IMR-90 (cell line): ENCODE results near the gene FKRP. TPM values are rescaled to one million over a fixed set of nuclear protein-coding genes. Genes with fewer than 3 reads are reported as not detected.

Source experiments
- ATAC-seq: fragments of 200-7000 bp; cut with Tn5 transposase; 2 replicates; pipeline ENCODE4 v1.9.1; 2020; ENCODE audit warnings: low read depth, mild to moderate bottlenecking, moderate library complexity
- BruUV-seq: library from RNA; stranded (reverse); fragments of 400-500 nt; replicated peaks from 2 replicates; lab custom pipeline; 2021; lab: Mats Ljungman, UMichigan
- CTCF ChIA-PET: fragments of 300-600 bp; formaldehyde crosslinking; extraction: SDS; loops from one replicate; lab custom pipeline; 2021; ENCODE audit warnings: antibody characterized with exemption; lab: Yijun Ruan, JAX
- POLR2A ChIA-PET: fragments of 300-600 bp; sonication (Branson Sonifier 250); formaldehyde crosslinking; loops from one replicate; lab custom pipeline; 2022; ENCODE audit warnings: antibody characterized with exemption; ENCODE audit not compliant: unreplicated experiment; lab: Charles Lee
- DNase-seq: peaks from one replicate; pipeline ENCODE4 v3.0.0; 2013
- H2AFZ ChIP-seq: replicated peaks from 2 replicates; pipeline ENCODE3; 2013; ENCODE audit warnings: low read length, mild to moderate bottlenecking; ENCODE audit not compliant: poor library complexity
- H2AK5ac ChIP-seq: 2 replicates; pipeline ENCODE4 v1.6.1; 2013; ENCODE audit warnings: low read depth, low read length, inconsistent platforms
- H2AK9ac ChIP-seq: replicated peaks from 2 replicates; pipeline ENCODE3; 2013; ENCODE audit warnings: mild to moderate bottlenecking, low read depth, low read length, moderate library complexity; ENCODE audit not compliant: poor library complexity
- H2BK120ac ChIP-seq: 2 replicates; pipeline ENCODE4 v1.6.1; 2013; ENCODE audit warnings: low read depth, low read length, inconsistent platforms
- H2BK15ac ChIP-seq: 3 replicates; pipeline ENCODE4 v1.6.1; 2013; ENCODE audit warnings: low read depth, low read length, inconsistent platforms
- H2BK20ac ChIP-seq: 2 replicates; pipeline ENCODE4 v1.6.1; 2013; ENCODE audit warnings: low read depth, mild to moderate bottlenecking, inconsistent platforms, low read length, moderate library complexity
- H2BK5ac ChIP-seq: 2 replicates; pipeline ENCODE4 v1.6.1; 2013; ENCODE audit warnings: mild to moderate bottlenecking, low read depth, low read length, inconsistent platforms; ENCODE audit not compliant: poor library complexity, severe bottlenecking
- H3K14ac ChIP-seq: replicated peaks from 2 replicates; pipeline ENCODE4 v1.6.1; 2013; ENCODE audit warnings: low read depth, low read length, inconsistent platforms
- H3K18ac ChIP-seq: 2 replicates; pipeline ENCODE4 v1.6.1; 2013; ENCODE audit warnings: low read depth, low read length, control low read depth
- H3K23ac ChIP-seq: 2 replicates; pipeline ENCODE4 v1.6.1; 2013; ENCODE audit warnings: low read depth, low read length, inconsistent platforms
- H3K27ac ChIP-seq: 2 replicates; pipeline ENCODE4 v1.5.1; 2013; ENCODE audit warnings: mild to moderate bottlenecking, control low read depth, low read length; ENCODE audit not compliant: insufficient read depth
- H3K27me3 ChIP-seq: 2 replicates; pipeline ENCODE4 v1.6.1; 2013; ENCODE audit warnings: low read length; ENCODE audit not compliant: control insufficient read depth, insufficient read depth
- H3K36me3 ChIP-seq: 2 replicates; pipeline ENCODE4 v1.6.1; 2013; ENCODE audit warnings: low read length, mixed read lengths; ENCODE audit not compliant: control insufficient read depth, insufficient read depth
- H3K4ac ChIP-seq: 2 replicates; pipeline ENCODE4 v1.6.1; 2013; ENCODE audit warnings: low read depth, low read length, inconsistent platforms
- H3K4me1 ChIP-seq: 2 replicates; pipeline ENCODE4 v1.6.1; 2013; ENCODE audit warnings: low read length, mixed read lengths; ENCODE audit not compliant: control insufficient read depth, insufficient read depth
- H3K4me2 ChIP-seq: 2 replicates; pipeline ENCODE4 v1.6.1; 2013; ENCODE audit warnings: low read depth, mild to moderate bottlenecking, control low read depth, low read length, moderate library complexity
- H3K4me3 ChIP-seq: 2 replicates; pipeline ENCODE4 v1.5.1; 2013; ENCODE audit warnings: low read depth, mild to moderate bottlenecking, control low read depth, low read length, moderate library complexity; ENCODE audit not compliant: insufficient read depth
- H3K56ac ChIP-seq: 2 replicates; pipeline ENCODE4 v1.6.1; 2013; ENCODE audit warnings: low read length, inconsistent platforms; ENCODE audit not compliant: insufficient read depth; ENCODE audit errors: extremely low read depth
- H3K79me1 ChIP-seq, 2 experiments: 2 replicates each; pipeline ENCODE4 v1.6.1; 2013; ENCODE audit warnings: low read length in 2 of 2, inconsistent platforms in 1 of 2, low read depth in 1 of 2
- H3K9ac ChIP-seq: 2 replicates; pipeline ENCODE4 v1.6.1; 2013; ENCODE audit warnings: low read depth, low read length, control low read depth
- H3K9me1 ChIP-seq: 2 replicates; pipeline ENCODE4 v1.6.1; 2013; ENCODE audit warnings: low read length, inconsistent platforms; ENCODE audit not compliant: insufficient read depth
- H3K9me3 ChIP-seq: 2 replicates; pipeline ENCODE4 v1.6.1; 2013; ENCODE audit warnings: low read length; ENCODE audit not compliant: control insufficient read depth, insufficient read depth
- H4K20me1 ChIP-seq: 2 replicates; pipeline ENCODE4 v1.6.1; 2013; ENCODE audit warnings: low read length, inconsistent platforms; ENCODE audit not compliant: insufficient read depth
- H4K5ac ChIP-seq: 2 replicates; pipeline ENCODE4 v1.6.1; 2013; ENCODE audit warnings: mild to moderate bottlenecking, low read depth, low read length, control low read depth
- H4K8ac ChIP-seq, 2 experiments: 2 replicates each; pipeline ENCODE4 v1.6.1; 2013; ENCODE audit warnings: low read depth in 2 of 2, low read length in 2 of 2, control low read depth in 1 of 2, inconsistent platforms in 1 of 2
- H4K91ac ChIP-seq: 2 replicates; pipeline ENCODE4 v1.6.1; 2013; ENCODE audit warnings: low read depth, low read length, inconsistent platforms; ENCODE audit not compliant: insufficient read depth
- BHLHE40 ChIP-seq: fragments of 150-350 bp; IDR thresholded peaks from 2 replicates; pipeline ENCODE4 v1.6.1; 2016; ENCODE audit warnings: mild to moderate bottlenecking, low read depth, low read length
- CEBPB ChIP-seq: IDR thresholded peaks from 2 replicates; pipeline ENCODE4 v1.6.1; 2012; ENCODE audit warnings: low read depth, low read length, improper control_type of control experiment
- CHD1 ChIP-seq: IDR thresholded peaks from 2 replicates; pipeline ENCODE4 v1.6.1; 2012; ENCODE audit warnings: low read depth, low read length, improper control_type of control experiment
- CTCF ChIP-seq: conservative IDR thresholded peaks from 2 replicates; pipeline ENCODE4 v1.5.1; 2012; ENCODE audit warnings: mild to moderate bottlenecking, low read depth, low read length, improper control_type of control experiment
- ELK1 ChIP-seq: fragments of 150-350 bp; IDR thresholded peaks from 2 replicates; pipeline ENCODE4 v1.6.1; 2016; ENCODE audit warnings: low read depth, mild to moderate bottlenecking, low read length, moderate library complexity, borderline replicate concordance
- FOS ChIP-seq: fragments of 150-350 bp; IDR thresholded peaks from 2 replicates; pipeline ENCODE4 v1.6.1; 2016; ENCODE audit warnings: low read depth, low read length
- MAFK ChIP-seq: IDR thresholded peaks from 2 replicates; pipeline ENCODE4 v1.6.1; 2012; ENCODE audit warnings: low read depth, low read length, improper control_type of control experiment
- MAZ ChIP-seq: IDR thresholded peaks from 2 replicates; pipeline ENCODE4 v1.6.1; 2012; ENCODE audit warnings: low read depth, mild to moderate bottlenecking, low read length, improper control_type of control experiment, moderate library complexity, borderline replicate concordance
- MXI1 ChIP-seq: IDR thresholded peaks from 2 replicates; pipeline ENCODE4 v1.6.1; 2012; ENCODE audit warnings: low read depth, mild to moderate bottlenecking, low read length, moderate library complexity, borderline replicate concordance
- NFE2L2 ChIP-seq: fragments of 150-350 bp; IDR thresholded peaks from 2 replicates; pipeline ENCODE4 v1.6.1; 2016; ENCODE audit warnings: low read depth, mild to moderate bottlenecking, low read length
- POLR2A ChIP-seq: IDR thresholded peaks from 2 replicates; pipeline ENCODE4 v1.6.1; 2012; ENCODE audit warnings: mild to moderate bottlenecking, low read depth, low read length
- RAD21 ChIP-seq: IDR thresholded peaks from 2 replicates; pipeline ENCODE4 v1.6.1; 2012; ENCODE audit warnings: low read length, improper control_type of control experiment
- RCOR1 ChIP-seq: IDR thresholded peaks from 2 replicates; pipeline ENCODE4 v1.6.1; 2012; ENCODE audit warnings: mild to moderate bottlenecking, low read length, improper control_type of control experiment; ENCODE audit not compliant: insufficient replicate concordance
- RFX5 ChIP-seq: IDR thresholded peaks from 2 replicates; pipeline ENCODE4 v1.8.0; 2012; ENCODE audit warnings: low read depth, mild to moderate bottlenecking, low read length, moderate library complexity
- SMC3 ChIP-seq: fragments of 150-350 bp; IDR thresholded peaks from 2 replicates; pipeline ENCODE4 v1.6.1; 2016; ENCODE audit warnings: low read depth, mild to moderate bottlenecking, antibody characterized with exemption, low read length, moderate library complexity
- USF2 ChIP-seq: fragments of 150-350 bp; IDR thresholded peaks from 2 replicates; pipeline ENCODE4 v1.6.1; 2017; ENCODE audit warnings: mild to moderate bottlenecking, antibody characterized with exemption, low read length, low read depth
- WGBS, 2 experiments: methylation state at CpG; one replicate each; pipeline versions ENCODE4 v1.1.5 to v1.1.7; 2013; ENCODE audit warnings: missing lambda C conversion rate in 2 of 2; ENCODE audit not compliant: insufficient read length in 1 of 2; ENCODE audit errors: extremely low coverage in 2 of 2; 5-methylcytosine and 5-hydroxymethylcytosine counted together
- dilution Hi-C: fragments of 300-500 bp; cut with HindIII; formaldehyde crosslinking; loops from one replicate; pipeline ENCODE4 v1.14.3; 2018; ENCODE audit warnings: low sequenced_read_pairs; ENCODE audit not compliant: unreplicated experiment
- in situ Hi-C: fragments of 300-500 bp; cut with MboI; formaldehyde crosslinking; loops from 3 replicates; pipeline ENCODE4 v1.14.3; 2019; ENCODE audit warnings: low sequenced_read_pairs, inconsistent platforms, mixed read lengths
- intact Hi-C: fragments of 100-400 bp; cut with micrococcal nuclease; formaldehyde crosslinking; loops from 2 replicates; pipeline ENCODE4 v1.10.0; 2022
- polyA plus RNA-seq, 3 experiments: library from polyadenylated mRNA; depleted of rRNA; stranded (reverse); fragments of >200 nt; gene quantifications; 2 replicates each; pipeline ENCODE4 v1.2.3, GENCODE V29; 2012; ENCODE audit warnings: low replicate concordance in 1 of 3
- total RNA-seq: library from RNA; depleted of rRNA; stranded (reverse); fragments of >200 nt; gene quantifications from 2 replicates; pipeline ENCODE4 v1.2.3, GENCODE V29; 2012

The FKRP gene
- total and polyA plus RNA-seq, 2 of the 4 experiments (the other 2 are of a cell fraction), result 6.1 to 25.3 TPM

- ChIA-PET POLR2A (no interaction called here), CTCF (no interaction called here)
- H4K20me1 ChIP-seq, result peaks cover 81% of the 10 kb centered on the region
- H3K36me3 ChIP-seq, result peaks cover 63% of the 10 kb centered on the region
- H3K4me1 ChIP-seq, result peaks cover 18% of the 10 kb centered on the region
- no peak overlapping the region for H3K14ac ChIP-seq
- 0 out of 4 replicates have a peak overlapping the region, but pooled peaks of 1 of the 2 experiments have one; percentile 6 for H4K8ac ChIP-seq
- peak overlapping the region; percentile 4; the same call in 1 of the 2 replicates for H2BK120ac ChIP-seq
- peak overlapping the region; percentile 22; the same call in 1 of the 2 replicates for H3K23ac ChIP-seq
- no peak overlapping the region for H3K27ac ChIP-seq
- no peak overlapping the region for H2BK5ac ChIP-seq
- no TSS peak for BruUV-seq
- intact Hi-C loops (no loop called here), in situ Hi-C loops (no loop called here), dilution Hi-C loops (no loop called here)
- ATAC-seq (no peak), DNase-seq (no peak)
- H3K9me1 ChIP-seq, result peaks cover 19% of the 10 kb centered on the region
- 0 out of 2 replicates have a peak overlapping the region, but pooled peaks have one; percentile 10 for H3K4me2 ChIP-seq
- H2AK5ac ChIP-seq, result peak overlapping the region; percentile 78; the same call in 1 of the 2 replicates
- peak overlapping the region; percentile 6; the same call in 1 of the 2 replicates for H4K91ac ChIP-seq
- no peak overlapping the region for H2AFZ ChIP-seq
- TF ChIP-seq NFE2L2 (no peak), SMC3 (no peak), MAZ (no peak), CTCF (no peak), BHLHE40 (no peak), USF2 (no peak), RAD21 (no peak), POLR2A (no peak), MAFK (no peak), FOS (no peak), CHD1 (no peak), MXI1 (no peak), RCOR1 (no peak), RFX5 (no peak), ELK1 (no peak), CEBPB (no peak)
- 86% methylated on average over 12 of the region's 14 CpGs; no CpG with 5 or more reads in 1 of the 2 experiments for WGBS, 2 experiments
- no peak overlapping the region for H3K4me3 ChIP-seq
- no peak overlapping the region for H3K56ac ChIP-seq
- peak overlapping the region; percentile 27; the same call in 1 of the 2 replicates for H3K4ac ChIP-seq
- H3K79me1 ChIP-seq, result peaks cover 38 to 86% of the 10 kb centered on the region in 2 experiments
- H3K18ac ChIP-seq, result no peak overlapping the region
- no peak overlapping the region for H3K9ac ChIP-seq
- no peaks in the 10 kb centered on the region for H3K27me3 ChIP-seq
- H4K5ac ChIP-seq, result no peak overlapping the region
- H2BK20ac ChIP-seq, result no peak overlapping the region
- H2BK15ac ChIP-seq, result no peak overlapping the region
- H3K9me3 ChIP-seq, result no peaks in the 10 kb centered on the region
- peak overlapping the region; percentile 73 for H2AK9ac ChIP-seq
Measured at GRCh38 chr19:46731584-46731983, 14.3 kb upstream of the FKRP start.
